Activated CD4-positive, CD25-positive, alpha-beta regulatory T cell treated with anti-CD3 and anti-CD28 coated beads, Interleukin-2, amount 50 U/mL, for 24 hours (primary cell): Measurements from ENCODE around the gene SDHA.
"Not testable (repeated sequence)": the region's sequence is repeated elsewhere in the genome, so short reads cannot be mapped to it uniquely, and the experiment has no call there.

Experiments
- ATAC-seq, 2 donors: fragments of 150-1000 bp; cut with Tn5 transposase; one replicate each; pipeline ENCODE4 v1.10.0; 2021; ENCODE audit warnings: mild to moderate bottlenecking in 1 of 2, moderate library complexity in 1 of 2

Gene SDHA

DNA sequence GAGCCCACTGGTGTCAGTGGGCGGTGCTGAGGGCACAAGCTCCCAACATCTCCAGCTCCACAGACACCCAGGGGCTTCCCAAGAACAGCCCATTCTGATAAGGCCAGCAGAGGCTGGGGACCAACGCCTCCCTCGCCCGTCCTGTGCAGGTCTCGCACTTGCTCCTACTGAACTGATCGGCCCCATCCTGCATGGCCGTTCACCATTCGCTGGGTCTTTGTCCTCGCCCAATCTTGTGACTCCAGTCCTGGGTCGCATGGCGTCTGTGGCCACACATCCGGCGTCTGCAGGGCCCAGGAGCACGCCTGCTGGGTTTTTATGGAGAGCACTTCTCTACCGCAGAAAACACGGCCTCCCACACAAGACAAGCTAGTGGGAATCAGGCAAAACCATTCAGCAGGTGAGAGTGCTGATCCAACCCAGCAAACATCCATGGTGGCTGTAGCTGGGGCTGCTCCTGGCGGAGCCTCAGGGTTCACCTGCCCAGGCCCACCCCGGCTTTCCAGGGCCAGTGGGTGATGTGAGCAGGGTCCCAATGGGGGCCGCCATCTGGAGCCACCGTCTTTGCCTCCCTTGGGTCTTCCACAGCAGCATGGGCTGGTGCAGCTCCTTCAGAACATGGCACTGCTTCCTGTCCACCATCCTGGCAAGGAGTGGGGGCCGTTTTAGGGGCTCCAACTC lies 19.5 kb upstream of the SDHA start:
- ATAC-seq: no peak

DNA sequence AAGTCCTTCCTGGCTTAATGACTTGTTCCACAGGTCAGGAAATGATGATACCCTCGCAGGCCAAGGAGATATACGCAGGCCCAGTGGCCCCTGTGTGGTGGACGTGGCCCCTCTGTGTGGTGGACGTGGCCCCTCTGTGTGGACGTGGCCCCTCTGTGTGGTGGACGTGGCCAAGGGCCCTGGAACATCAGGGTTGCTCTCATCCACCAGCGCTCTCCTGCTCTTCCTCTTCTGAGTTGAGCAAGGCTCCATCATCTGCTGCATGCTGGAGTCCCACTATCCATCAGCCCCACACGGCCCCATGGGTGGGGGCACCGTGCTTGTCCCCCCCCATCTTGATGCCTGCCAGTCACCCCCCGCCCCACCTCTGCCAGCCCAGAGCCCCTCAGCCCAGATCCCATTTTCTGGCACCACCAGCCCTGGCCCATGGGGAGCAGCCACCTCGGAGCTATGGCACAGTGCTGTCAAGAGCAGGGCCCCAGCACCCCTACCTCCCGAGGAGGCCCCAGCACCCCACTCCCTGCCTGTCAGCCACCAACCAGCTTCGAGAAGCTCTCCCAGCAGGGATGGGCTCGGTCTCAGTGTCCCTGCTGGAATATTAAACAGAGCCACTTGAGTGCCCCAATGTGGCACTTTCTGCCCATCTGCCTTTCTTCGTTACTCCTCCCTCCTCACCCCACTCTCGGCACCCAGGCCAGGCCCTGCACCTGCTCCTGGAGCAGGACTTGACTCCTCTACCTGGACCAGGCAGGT lies 18.7 kb upstream of the SDHA start:
- no peak for ATAC-seq

DNA sequence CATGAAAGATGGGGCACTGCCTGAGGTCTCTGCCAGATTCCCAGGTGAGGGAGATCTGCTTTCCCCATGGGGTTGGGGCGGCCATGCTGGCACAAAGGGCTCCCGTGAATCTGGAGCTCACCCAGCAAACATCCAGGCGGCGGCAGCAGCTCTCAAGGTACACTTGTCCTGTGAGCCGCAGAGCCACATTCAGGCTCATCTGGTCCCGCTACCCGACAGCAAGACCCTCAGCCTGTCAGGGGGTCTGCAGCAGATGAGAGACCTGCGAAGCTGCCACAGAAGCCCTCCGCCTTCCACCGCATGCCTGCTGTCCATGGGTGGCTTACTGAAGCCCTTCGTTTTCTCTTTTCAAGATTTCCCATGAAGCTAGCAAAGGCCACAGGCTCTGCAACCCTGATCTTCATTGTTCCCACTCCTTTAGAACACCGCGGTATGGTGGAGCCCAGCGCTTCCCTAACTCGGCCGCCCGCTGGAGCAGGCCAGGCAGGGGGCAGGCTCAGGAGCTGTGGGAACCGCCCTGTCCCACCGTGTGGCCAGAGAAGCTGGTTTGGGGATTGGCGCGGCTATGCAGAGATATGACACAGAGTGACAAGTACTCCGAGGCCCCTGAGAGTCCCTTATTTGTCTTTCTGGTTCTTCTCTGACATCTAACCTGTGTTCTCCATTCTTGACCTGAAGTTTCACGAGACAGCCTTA lies 18.0 kb upstream of the SDHA start:
- ATAC-seq: no peak

DNA sequence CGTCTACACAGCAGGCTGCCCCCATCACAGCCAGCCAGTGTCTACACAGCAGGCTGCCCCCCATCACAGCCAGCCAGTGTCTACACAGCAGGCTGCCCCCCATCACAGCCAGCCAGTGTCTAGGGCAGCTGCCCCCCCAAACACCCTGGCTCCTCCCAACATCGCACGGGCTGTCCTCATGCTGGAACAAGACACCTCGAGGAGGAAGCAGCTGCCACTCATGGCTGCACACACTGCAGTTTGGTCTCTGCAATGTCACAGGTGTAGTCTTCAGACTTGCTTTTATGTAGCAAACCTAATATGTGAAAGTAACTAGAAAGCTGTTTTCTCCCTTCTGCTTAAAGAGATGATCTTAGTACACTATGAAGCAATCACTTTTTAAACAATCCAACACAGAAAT lies 17.1 kb upstream of the SDHA start:
- no peak for ATAC-seq

DNA sequence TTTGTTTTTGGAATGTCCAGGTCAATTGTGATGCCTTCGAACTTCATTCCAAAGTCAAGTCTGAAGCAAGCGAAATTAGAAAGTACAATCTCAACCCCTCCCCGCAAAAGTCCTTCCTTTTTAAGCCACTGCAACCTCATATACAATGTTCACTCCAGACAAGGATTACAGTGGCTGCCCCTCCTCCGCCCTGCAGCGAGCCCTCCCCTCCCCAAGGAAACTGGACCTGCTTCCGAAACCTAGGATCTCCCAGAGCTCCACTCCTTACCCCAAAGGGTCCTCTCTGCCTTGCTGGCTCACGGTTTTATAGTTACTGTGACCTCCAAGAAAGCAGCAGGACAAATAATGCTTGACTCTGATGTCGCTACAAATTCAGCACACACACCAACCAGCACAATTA lies 16.4 kb upstream of the SDHA start:
- ATAC-seq: no peak

DNA sequence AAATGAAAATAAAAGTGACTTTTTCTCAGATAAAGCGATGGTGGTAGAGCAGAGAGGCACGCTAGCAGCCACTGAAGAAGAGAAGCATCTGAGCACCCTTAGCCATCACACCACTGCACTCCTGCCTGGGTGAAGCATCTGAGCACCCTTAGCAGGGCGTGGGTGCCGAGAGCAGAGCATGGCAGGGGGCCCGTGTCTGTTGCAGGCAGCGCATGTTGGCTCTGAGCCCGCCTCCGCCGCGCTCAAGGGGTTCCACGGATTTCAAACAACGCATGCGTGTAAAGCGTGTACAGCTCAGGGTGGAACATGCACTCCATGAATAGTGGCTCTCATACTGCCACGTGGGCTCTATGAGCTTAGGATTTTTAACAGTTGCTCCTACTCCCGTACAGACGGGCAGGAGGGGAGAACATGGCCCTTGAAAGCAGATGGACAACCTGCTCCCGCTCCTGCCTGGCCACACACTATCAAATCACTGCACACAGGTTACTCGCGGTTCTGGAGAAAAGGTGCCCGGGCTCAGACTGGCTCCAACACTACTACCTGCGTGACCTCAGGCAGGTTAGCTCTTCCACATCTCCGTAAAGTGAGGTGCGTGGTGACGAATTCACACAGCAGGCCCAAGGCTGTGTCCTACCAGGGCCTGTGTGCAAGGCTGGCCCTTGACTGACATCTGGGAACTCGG lies 14.7 kb upstream of the SDHA start:
- ATAC-seq: no peak

DNA sequence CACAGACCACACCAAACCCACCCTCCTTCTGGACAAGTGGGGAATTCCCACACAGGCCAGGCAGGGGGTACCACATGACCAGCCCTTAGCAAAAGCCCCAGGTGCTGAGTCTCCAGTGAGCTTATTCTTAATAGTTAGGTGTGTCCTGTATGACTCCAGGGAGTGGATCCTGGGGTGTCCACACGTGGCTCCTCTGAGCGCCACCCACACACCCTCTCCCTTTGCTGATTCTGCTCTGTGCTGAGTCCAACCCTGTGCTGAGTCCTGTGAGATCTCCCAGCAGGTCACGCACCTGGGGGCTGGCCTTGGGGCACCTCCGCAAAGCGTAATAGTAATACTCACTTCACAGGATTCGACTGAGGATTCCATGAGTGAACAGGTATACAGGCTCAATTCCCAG lies 14.1 kb upstream of the SDHA start:
- no peak for ATAC-seq

DNA sequence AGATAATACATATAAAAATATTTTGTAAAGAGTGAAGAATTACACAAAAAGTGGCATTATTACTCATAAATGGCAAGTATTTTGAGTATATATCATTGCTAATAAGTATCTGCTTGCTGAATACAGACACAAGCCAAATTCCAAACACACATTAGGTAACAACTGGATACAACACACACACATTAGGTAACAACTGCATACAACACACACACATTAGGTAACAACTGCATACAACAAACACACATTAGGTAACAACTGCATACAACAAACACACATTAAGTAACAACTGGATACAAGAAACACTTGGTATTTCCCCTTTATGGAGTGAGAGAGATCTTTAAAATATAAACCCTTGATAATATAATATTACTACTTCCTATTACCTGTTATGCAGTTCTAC lies 13.7 kb upstream of the SDHA start:
- no peak for ATAC-seq

DNA sequence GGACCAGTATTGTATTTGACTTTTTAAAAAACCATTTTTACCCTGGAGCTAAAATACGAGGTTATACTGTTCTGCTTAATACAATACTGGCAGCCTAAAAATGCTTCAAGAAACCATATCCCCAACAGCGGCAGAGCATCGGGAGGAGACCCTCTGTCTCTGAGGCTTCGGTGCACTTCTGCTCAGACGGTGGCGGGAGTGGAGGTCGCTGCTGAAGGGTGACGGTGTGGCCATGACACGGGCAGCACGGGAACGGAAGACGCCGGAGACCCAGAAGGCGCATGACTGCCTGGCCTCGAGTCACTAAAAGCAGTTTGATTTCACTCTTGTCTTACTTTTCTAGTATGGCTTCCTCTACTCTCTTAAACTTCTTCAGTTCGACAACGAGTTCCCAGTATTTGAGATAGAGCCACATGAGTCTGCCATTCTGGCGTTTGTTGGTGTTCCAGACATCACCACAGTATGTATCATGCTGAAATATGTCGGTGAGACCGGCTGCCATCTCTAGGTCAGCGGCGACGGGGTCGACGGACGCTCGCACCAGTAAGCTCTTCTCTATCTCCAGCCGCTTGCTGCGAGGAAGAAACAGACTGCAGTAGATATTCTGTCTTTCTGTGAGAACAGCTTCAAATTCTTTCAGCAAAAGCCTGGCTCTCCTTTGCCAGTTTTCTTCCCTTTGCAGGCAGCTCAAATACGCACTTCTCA lies 13.0 kb upstream of the SDHA start:
- ATAC-seq: no peak

DNA sequence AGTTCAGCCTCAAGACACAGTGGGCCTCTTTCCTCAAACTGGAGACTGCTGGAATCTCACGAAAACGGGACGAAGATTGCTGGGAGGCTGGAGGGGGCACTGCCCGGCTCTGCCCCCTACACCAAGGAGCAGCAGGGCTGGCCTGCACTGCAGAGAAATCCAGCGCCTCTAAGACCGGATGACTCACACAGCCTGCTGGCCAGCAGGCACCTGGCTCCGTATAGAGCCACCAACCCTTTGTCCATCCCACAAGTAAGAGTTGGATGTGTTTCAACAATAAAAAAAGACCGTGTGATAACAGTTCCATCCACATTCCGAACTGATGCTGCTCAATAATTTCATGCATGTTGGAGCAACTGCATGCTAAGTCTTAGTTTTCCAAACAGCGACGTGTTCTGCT lies 11.7 kb upstream of the SDHA start:
- ATAC-seq: no peak

DNA sequence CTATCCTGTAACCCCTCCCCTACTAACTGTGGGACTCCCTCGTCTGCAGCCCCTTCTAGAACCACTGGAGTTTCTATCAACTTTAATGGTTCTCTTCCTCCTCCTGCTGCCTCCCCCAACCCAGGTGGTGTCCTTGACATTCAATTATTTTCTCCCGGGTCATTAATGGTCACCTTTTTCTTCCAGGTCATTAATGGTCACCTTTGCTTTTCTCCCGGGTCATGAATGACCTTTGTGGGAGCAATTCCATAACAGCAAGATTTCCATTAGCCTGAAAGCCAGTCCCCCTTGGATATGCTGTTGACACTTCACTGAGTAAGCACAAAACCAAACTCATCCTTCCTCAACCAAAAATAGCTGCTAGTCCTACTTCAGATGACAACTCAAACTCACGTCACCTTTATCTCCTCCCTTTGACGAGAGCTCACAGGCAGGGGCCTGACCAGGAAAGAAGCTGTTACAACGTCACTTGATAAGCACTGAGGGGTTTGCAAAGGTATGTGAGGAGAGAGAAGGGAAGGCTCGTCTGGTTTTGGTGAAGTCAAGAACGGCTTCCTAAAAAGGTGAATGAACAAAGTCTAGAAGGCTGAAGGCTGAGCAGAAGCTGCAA lies 11.1 kb upstream of the SDHA start:
- no peak for ATAC-seq

DNA sequence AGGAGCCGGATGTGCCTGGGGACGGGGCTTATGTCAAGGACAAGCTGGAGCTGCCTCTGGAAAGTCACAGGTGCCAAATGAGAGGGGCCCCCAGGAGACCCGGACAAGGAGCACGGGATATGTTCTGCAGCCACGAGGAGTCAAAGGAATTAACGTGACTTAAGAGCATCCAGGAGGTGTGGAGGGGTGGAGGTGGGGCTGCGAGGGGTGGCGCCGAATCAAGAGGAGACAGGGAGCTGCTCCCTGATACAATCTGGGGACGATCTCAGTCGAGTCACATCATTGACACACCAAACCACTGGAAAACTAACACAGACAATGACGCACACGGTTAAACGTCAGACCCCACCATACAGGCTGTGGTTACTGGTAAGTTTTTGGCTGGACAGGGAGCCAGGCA lies 10.5 kb upstream of the SDHA start:
- ATAC-seq: no peak

DNA sequence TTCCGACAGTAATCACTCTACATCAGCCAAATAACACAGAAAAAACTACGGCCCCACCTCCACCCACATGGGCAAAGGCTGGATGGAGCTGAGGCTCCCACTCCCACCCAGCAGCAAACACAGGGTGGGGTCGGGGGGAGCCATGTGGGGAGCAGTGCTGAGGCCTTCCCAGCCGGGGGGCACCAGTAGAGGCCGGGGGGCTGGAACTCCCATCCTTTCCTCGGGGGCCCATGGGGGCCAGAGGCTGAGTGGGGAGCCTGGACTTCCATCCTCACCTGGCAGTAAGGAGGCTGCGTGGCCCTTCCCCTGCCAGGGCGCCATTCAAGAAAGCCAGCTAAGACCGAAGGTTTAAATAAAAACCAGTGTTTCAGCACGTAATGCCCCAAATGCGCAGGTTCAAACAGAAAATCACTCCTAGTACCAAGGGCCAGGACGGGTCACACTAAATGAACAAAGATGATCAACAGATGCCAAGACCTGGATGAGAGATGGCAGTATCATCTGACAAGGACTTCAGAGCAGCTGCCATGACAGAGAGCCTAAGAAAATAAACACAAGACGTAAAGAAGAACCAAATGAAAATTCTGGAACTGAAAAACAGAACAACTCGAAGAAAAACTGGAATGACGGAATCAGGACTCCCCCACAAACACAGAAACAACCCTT lies 9.5 kb upstream of the SDHA start:
- ATAC-seq: no peak

DNA sequence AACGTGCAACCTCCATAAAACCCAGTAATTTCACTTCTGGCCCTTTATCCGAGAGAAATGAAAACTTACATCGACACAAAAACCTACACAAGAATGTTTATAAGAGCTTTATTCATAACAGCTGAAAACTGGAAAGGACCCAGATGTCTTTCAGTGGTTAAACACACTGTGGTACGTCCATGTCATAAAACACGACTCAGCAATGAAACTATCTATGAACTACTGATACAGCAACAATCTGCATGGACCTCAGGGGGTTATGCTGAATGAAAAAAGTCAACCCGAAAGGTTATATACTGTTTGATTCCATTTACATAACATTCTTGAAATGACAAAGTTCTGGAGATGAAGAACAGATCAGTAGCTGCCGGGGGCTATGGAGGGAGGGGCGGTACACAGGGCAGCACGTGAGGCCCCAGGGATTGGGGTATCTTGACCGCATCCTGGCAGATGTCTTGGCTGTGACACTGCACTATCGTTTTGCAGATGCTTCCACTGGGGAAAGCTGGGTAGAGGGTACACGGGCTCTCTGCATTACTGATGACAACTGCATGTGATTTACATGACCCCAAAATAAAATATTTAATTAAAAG lies 4.2 kb upstream of the SDHA start:
- no peak for ATAC-seq

DNA sequence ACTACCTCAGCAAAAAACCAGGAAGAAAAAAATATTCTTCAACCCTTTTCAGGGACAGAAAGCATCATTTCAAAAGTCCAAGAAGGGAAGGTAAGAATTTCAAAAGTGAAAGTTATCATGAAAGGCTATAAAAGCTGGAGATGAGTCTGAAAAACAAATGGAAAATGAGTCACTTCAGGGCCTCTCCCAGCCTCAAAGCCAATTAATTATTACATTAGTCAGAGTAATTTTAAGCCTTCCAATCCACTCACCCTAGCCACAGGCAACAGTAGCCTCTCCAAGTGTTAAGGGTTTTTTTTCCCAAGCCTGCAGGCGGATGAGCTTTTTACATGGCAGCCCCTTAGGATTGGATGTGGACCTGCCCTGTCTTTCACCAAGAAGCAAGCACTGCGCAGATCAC lies 2.9 kb upstream of the SDHA start:
- peak in 1 of 2 donors; percentile 18 for ATAC-seq

DNA sequence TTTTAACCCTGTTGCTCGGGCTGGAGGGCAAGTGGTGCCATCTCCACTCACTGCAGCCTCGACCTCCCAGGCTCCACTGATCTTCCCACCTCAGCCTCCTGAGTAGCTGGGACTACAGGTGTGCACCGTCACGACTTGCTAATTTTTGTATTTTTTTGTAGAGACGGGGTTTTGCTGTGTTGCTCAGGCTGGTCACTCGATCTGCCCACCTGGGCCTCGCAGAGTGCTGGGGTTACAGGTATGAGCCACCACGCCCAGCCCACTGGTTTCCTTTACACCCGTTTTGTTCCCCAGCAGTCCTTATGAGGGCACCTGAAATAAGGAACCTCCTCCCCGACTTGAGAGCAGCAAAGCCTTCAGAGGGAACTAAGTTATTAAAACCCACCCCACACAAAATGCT lies 2.0 kb upstream of the SDHA start:
- not testable (repeated sequence) for ATAC-seq

DNA sequence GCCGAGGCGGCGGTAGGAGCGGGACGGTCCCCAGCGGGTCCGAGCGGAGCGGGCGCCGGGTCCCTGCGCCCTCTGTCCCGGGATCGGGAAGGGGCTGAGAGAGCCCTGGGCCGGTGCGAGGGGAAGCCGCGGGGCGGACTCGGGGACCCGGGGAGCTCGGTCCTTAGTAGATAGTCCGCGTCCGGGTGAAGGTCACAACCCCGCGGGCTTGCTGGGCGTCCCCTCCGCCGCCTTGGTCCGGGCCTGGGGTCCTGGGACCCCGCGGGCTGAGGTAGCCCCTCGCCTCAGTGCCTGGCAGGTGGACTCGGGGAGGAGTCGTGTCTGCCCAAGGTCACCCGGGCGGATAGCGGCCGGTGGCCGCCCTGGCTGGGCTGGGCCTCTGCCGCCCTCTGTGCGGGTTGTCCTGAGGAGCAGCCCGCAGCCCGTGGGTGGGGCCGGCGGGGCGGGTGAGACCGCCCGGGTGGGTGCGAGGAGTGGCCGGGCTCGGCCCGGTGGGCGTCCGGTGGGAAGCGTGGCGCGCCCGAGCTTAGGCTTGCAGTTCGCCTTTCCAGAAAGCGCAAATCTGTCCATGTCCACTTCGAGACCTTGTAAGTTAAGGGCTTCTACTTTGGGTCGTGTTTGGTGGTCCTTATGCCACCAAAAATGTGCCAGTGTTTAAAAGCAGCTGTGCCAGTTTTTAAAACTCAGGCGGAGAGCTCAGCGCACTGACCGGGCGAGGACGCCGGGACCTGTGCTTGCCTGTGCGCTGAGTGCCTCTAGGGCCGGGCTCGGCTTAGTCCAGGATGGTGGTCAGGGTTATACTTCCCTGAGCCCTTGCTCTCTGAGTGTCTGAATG lies 554 bp downstream of the SDHA start:
- peak in 1 of 2 donors; percentile 15 for ATAC-seq

DNA sequence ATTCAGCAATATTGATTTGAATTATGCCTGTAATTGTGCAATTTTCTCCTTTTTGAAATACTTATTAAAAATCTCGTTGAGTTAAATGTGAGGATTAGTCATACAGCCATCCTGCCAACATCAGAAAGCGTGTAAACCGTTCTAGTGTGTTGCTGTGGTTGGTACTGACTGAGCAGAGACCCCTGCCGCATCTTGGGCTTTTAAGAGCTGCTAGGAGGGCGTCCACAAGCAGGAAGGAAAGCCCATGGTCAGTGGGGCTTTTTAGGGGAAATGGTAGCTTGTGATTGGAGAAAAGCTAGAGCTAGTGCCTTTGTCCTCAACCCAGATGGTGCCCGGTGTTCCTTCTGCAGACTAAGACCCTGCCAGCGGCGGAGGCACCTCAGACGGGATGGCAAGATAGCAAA lies 1.3 kb downstream of the SDHA start:
- ATAC-seq: peak; percentile 37 to 46

DNA sequence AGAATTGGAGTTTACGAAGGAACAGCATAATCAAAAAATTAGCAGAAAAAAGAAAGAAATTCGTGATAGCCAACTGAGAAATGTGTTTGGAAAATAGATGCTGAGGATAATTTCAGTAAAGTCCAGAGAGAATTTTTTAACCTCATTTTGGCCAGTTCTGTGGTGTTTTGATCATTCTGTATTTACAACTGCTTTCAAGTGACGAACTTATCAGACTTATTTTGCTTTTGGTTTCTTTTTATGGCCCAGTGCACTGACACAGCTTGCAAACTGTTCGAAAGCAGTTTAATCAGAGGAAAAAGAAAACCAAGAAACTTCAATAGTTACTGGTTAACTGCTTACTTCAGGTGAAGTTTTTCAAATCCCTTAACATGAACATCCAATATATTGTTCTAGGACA lies 1.9 kb downstream of the SDHA start:
- ATAC-seq: peak; percentile 39 to 41

DNA sequence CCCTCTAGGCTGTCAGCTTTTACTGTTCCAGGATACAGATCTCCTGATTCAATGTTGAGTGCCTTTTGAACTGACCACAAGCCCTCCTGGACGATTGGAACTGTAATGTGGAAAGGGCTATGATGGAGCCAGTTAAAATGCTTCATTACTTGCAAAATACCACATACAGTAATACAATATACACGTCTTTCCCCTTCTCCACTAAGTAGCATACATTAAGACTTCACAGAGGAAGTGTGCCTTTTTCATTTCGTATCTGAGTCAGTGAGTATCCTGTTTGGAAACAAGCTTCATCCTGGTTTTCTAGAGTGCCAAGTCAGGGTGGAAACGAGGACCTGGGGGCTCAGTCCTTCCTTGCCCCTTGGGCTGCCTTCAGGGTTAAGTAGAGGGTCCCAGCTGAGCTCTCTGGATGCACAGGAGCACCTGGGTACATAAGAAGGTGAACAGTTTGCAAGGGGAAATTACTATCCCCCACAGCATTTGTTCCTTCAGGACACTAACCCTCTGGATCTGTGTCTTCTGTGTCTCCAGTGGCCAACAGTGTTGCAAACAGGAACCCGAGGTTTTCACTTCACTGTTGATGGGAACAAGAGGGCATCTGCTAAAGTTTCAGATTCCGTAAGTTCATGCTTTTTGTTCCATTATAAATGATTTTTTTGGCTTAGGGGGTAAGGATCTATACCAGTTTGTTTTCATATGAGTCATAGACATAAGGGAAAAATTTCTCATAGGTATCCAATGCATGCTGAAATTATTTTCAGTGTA lies 5.0 kb downstream of the SDHA start:
- ATAC-seq: not testable (repeated sequence)
